Measurements from ENCODE around the gene MAP3K9. TPM values are rescaled to one million over a fixed set of nuclear protein-coding genes. Genes with fewer than 3 reads are reported as not detected.

The MAP3K9 gene
- total and polyA plus RNA-seq, 8 donors, result 0.46 to 11.0 (median 7.1) TPM

DNA sequence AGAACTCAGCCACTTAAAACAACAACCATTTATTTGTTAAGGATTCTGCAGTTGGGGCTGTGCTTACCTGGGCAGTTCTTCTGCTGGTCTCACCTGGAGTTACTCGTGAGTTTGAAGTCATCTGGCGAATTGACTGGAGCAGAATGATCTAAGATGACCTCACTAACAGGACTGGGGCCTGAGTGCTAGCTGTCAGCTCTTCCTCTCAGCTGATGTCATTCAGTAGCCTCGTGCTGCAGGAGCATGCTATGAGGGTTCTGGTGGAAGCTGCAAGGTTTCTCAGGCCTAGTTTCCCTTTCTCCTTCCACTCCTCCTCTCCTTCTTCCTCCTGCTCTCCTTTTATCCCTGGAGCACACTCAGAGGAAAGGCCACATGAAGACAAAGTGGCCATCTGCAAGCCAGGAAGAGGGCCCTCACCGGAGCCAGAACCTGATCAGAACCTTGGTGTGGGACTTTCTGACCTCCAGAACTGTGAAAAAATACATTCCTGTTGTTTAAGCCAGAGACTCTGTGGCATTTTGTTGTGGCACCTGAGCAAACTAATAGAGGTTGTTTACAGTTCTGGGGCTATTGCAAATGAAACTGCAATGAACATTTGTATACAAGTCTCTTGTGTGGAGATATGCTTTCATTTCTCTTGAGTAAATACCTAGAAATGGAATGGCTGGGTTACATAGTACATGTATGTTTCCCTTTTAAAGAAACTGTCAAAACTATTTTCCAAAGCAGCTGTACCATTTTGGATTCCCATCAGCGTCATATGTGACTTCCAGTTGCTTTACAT lies 21.9 kb upstream of the MAP3K9 start:
- Histone ChIP-seq H3K4me3 (no peak overlapping the region), H3K4me1 (no peaks in the 10 kb centered on the region), H3K9me3 (no peaks in the 10 kb centered on the region), H3K27ac (no peak overlapping the region), H3K36me3 (no peaks in the 10 kb centered on the region), H3K27me3 (no peaks in the 10 kb centered on the region)
- intact Hi-C loops (cut with DNase I; ENCODE audit: low total_unique reads), result no loop called here
- no peak for DNase-seq
- TF ChIP-seq, protein P1, sequence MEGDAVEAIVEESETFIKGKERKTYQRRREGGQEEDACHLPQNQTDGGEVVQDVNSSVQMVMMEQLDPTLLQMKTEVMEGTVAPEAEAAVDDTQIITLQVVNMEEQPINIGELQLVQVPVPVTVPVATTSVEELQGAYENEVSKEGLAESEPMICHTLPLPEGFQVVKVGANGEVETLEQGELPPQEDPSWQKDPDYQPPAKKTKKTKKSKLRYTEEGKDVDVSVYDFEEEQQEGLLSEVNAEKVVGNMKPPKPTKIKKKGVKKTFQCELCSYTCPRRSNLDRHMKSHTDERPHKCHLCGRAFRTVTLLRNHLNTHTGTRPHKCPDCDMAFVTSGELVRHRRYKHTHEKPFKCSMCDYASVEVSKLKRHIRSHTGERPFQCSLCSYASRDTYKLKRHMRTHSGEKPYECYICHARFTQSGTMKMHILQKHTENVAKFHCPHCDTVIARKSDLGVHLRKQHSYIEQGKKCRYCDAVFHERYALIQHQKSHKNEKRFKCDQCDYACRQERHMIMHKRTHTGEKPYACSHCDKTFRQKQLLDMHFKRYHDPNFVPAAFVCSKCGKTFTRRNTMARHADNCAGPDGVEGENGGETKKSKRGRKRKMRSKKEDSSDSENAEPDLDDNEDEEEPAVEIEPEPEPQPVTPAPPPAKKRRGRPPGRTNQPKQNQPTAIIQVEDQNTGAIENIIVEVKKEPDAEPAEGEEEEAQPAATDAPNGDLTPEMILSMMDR (IDR thresholded peaks at IDR 0.05), result no peak
- no peak for TF ChIP-seq POLR2AphosphoS5 (IDR thresholded peaks at IDR 0.05)
- TF ChIP-seq POLR2A (IDR thresholded peaks at IDR 0.05), result no peak
- TF ChIP-seq EP300 (IDR thresholded peaks at IDR 0.05), result no peak
- WGBS, 5 donors, result 57 to 74% (median 66%) methylated on average over 5 of the region's 5 CpGs

DNA sequence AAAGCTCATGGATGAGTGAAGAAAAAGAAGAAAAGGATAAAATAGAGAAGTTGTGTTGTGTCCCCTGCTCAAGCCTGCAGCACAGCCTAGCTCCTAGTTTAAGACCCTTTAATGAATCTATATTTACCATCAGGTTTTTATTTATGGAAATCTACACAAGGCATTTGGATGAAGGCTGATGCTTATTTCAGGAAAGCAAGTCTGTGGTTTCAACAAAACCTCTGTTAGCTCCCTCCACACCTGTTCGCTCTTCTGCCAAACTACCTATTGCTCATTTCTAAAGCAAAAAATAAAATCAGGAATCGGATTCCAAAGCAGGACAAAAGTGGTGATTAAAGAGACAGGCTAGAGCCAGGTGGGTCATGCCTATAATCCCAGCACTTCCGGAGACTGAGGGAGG lies 18.9 kb upstream of the MAP3K9 start:
- H3K27ac ChIP-seq, result no peak overlapping the region
- no peaks in the 10 kb centered on the region for H3K9me3 ChIP-seq
- no peak for DNase-seq
- H3K4me1 ChIP-seq, result peaks cover 0 to under 1% (median 0%) of the 10 kb centered on the region in 4 donors
- intact Hi-C loops (cut with DNase I; ENCODE audit: low total_unique reads), result loop anchor here (10.0 kb wide), 2 partner anchors 147 to 193 kb away; no protein-coding TSS in a partner anchor
- H3K27me3 ChIP-seq, result peaks cover 0 to 7% (median 0%) of the 10 kb centered on the region in 3 donors
- WGBS, 5 donors, result 74 to 93% (median 88%) methylated on average over 3 of the region's 3 CpGs
- TF ChIP-seq, protein P1 (IDR thresholded peaks at IDR 0.05), result no peak
- no peak for TF ChIP-seq EP300 (IDR thresholded peaks at IDR 0.05)
- no peak for TF ChIP-seq POLR2A (IDR thresholded peaks at IDR 0.05)
- TF ChIP-seq POLR2AphosphoS5 (IDR thresholded peaks at IDR 0.05), result no peak
- H3K36me3 ChIP-seq, result no peaks in the 10 kb centered on the region
- no peak overlapping the region for H3K4me3 ChIP-seq

DNA sequence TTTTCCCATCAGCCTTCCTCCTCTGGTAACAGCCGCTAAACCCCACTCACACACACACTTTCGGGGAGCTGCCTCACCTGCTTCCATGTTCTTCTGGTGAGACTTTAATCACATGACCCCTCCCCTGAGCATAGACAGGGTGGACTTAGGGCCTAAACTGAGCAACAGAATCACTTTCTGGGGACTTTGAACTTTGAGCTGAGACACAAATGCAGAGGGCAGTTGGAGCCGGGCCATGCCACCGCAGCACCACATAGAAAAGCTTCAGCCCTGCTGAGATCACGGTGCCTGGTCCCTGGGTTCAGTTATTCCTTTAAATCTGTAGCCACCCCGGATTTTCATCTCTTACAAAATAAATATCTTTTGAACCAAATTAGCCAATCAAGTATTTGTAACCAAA lies 18.4 kb upstream of the MAP3K9 start:
- no peaks in the 10 kb centered on the region for H3K36me3 ChIP-seq
- 55 to 69% (median 58%) methylated on average over 6 of the region's 6 CpGs for WGBS, 5 donors
- TF ChIP-seq EP300 (IDR thresholded peaks at IDR 0.05), result no peak
- TF ChIP-seq POLR2AphosphoS5 (IDR thresholded peaks at IDR 0.05), result no peak
- TF ChIP-seq, protein P1 (IDR thresholded peaks at IDR 0.05), result no peak
- no peak for TF ChIP-seq POLR2A (IDR thresholded peaks at IDR 0.05)
- intact Hi-C loops (cut with DNase I; ENCODE audit: low total_unique reads), result loop anchor here (10.0 kb wide), 2 partner anchors 147 to 193 kb away; no protein-coding TSS in a partner anchor
- H3K4me1 ChIP-seq, result peaks cover 3 to 5% (median 4%) of the 10 kb centered on the region in 4 donors
- H3K27ac ChIP-seq, result no peak overlapping the region
- no peaks in the 10 kb centered on the region for H3K9me3 ChIP-seq
- H3K4me3 ChIP-seq, result no peak overlapping the region
- peak in 1 of 2 donors; percentile 20 for DNase-seq
- peaks cover 0 to 12% (median 0%) of the 10 kb centered on the region in 3 donors for H3K27me3 ChIP-seq

DNA sequence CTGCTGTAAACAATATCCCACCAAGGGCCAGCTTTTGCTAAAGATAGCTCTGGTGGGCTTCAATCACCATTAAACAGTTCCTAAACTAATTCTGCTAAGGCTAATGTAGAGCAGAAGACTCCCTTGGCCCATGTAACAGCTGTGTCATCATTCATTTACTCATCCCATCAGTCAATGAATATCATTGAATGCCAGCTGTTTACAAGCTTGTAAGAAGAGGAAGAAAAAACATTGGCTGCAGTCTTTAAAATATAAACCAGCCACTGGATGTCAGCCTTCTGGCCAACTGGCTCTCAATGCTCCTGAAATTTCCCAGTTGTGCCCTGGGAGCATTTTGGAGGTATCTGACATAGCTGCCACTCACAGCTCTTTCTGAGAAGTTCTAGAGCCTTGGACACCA lies 18.0 kb upstream of the MAP3K9 start:
- no peaks in the 10 kb centered on the region for H3K36me3 ChIP-seq

More for the DNA sequence above, 18.0 kb upstream of the MAP3K9 start:
- Histone ChIP-seq H3K27ac (no peak overlapping the region), H3K4me3 (no peak overlapping the region), H3K27me3 (peaks cover 0 to 16% (median 0%) of the 10 kb centered on the region in 3 donors), H3K9me3 (no peaks in the 10 kb centered on the region), H3K4me1 (peaks cover 5 to 9% (median 7%) of the 10 kb centered on the region in 4 donors)
- no peak for DNase-seq
- intact Hi-C loops (cut with DNase I; ENCODE audit: low total_unique reads), result loop anchor here (10.0 kb wide), 2 partner anchors 147 to 193 kb away; no protein-coding TSS in a partner anchor
- TF ChIP-seq POLR2A (IDR thresholded peaks at IDR 0.05), result no peak
- no peak for TF ChIP-seq EP300 (IDR thresholded peaks at IDR 0.05)
- TF ChIP-seq POLR2AphosphoS5 (IDR thresholded peaks at IDR 0.05), result no peak
- TF ChIP-seq, protein P1 (IDR thresholded peaks at IDR 0.05), result no peak

All from stomach (tissue), 9 donors.